ENCODE measurements around the gene MRPS18A. TPM values are rescaled to one million over a fixed set of nuclear protein-coding genes. Genes with fewer than 3 reads are reported as not detected.

Gene MRPS18A
- total and polyA plus RNA-seq, 2 of the 8 experiments (the other 6 are each of a cell fraction or from before 2014, with no cell fraction given): 48.3 to 121 TPM

DNA sequence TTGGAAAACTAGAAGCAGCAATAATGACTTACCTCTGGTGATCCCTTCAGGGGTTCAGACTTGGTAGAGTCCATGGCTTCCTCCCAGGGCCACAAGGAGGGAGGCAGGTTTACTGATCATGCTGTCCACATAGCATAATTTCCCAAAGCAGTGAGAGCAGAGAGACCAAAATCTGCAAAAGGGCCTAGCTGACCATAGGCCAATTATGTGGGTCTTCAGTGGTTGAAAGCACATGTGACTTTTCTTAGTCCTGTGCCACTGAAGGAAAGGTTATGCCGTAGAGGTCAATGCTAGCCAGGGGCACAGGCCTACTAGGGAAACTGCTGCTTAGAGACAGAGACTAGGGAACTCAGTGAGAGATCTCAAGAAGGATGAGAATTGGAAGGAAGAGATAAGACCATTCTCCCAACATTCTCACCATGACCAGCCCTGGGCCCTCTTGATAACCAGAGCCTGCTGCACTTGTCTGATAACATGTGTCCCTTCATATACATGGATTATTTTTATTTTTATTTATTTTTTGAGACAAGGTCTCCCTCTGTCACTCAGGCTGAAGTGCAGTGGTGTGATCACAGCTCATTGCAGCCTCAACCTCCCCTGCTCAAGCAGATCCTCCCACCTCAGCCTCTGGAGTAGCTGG lies 56.5 kb downstream of the MRPS18A start (continued):
- TF ChIP-seq, protein P1, sequence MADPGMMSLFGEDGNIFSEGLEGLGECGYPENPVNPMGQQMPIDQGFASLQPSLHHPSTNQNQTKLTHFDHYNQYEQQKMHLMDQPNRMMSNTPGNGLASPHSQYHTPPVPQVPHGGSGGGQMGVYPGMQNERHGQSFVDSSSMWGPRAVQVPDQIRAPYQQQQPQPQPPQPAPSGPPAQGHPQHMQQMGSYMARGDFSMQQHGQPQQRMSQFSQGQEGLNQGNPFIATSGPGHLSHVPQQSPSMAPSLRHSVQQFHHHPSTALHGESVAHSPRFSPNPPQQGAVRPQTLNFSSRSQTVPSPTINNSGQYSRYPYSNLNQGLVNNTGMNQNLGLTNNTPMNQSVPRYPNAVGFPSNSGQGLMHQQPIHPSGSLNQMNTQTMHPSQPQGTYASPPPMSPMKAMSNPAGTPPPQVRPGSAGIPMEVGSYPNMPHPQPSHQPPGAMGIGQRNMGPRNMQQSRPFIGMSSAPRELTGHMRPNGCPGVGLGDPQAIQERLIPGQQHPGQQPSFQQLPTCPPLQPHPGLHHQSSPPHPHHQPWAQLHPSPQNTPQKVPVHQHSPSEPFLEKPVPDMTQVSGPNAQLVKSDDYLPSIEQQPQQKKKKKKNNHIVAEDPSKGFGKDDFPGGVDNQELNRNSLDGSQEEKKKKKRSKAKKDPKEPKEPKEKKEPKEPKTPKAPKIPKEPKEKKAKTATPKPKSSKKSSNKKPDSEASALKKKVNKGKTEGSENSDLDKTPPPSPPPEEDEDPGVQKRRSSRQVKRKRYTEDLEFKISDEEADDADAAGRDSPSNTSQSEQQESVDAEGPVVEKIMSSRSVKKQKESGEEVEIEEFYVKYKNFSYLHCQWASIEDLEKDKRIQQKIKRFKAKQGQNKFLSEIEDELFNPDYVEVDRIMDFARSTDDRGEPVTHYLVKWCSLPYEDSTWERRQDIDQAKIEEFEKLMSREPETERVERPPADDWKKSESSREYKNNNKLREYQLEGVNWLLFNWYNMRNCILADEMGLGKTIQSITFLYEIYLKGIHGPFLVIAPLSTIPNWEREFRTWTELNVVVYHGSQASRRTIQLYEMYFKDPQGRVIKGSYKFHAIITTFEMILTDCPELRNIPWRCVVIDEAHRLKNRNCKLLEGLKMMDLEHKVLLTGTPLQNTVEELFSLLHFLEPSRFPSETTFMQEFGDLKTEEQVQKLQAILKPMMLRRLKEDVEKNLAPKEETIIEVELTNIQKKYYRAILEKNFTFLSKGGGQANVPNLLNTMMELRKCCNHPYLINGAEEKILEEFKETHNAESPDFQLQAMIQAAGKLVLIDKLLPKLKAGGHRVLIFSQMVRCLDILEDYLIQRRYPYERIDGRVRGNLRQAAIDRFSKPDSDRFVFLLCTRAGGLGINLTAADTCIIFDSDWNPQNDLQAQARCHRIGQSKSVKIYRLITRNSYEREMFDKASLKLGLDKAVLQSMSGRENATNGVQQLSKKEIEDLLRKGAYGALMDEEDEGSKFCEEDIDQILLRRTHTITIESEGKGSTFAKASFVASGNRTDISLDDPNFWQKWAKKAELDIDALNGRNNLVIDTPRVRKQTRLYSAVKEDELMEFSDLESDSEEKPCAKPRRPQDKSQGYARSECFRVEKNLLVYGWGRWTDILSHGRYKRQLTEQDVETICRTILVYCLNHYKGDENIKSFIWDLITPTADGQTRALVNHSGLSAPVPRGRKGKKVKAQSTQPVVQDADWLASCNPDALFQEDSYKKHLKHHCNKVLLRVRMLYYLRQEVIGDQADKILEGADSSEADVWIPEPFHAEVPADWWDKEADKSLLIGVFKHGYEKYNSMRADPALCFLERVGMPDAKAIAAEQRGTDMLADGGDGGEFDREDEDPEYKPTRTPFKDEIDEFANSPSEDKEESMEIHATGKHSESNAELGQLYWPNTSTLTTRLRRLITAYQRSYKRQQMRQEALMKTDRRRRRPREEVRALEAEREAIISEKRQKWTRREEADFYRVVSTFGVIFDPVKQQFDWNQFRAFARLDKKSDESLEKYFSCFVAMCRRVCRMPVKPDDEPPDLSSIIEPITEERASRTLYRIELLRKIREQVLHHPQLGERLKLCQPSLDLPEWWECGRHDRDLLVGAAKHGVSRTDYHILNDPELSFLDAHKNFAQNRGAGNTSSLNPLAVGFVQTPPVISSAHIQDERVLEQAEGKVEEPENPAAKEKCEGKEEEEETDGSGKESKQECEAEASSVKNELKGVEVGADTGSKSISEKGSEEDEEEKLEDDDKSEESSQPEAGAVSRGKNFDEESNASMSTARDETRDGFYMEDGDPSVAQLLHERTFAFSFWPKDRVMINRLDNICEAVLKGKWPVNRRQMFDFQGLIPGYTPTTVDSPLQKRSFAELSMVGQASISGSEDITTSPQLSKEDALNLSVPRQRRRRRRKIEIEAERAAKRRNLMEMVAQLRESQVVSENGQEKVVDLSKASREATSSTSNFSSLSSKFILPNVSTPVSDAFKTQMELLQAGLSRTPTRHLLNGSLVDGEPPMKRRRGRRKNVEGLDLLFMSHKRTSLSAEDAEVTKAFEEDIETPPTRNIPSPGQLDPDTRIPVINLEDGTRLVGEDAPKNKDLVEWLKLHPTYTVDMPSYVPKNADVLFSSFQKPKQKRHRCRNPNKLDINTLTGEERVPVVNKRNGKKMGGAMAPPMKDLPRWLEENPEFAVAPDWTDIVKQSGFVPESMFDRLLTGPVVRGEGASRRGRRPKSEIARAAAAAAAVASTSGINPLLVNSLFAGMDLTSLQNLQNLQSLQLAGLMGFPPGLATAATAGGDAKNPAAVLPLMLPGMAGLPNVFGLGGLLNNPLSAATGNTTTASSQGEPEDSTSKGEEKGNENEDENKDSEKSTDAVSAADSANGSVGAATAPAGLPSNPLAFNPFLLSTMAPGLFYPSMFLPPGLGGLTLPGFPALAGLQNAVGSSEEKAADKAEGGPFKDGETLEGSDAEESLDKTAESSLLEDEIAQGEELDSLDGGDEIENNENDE (IDR thresholded peaks at IDR 0.05; ENCODE audit: insufficient replicate concordance, low read length): no peak
- TF ChIP-seq CHD2 (IDR thresholded peaks at IDR 0.05; ENCODE audit: low read length): no peak

Measured in H1 (cell line).